HEK293 (cell line): Measurements from ENCODE around the gene E2F4.

Source experiments
- CTCF ChIP-seq: fragments of 450-650 bp; formaldehyde crosslinking; IDR thresholded peaks from 2 replicates; pipeline ENCODE4 v1.5.1; 2016; ENCODE audit warnings: missing biosample characterization, missing genetic modification characterization
- KLF7 ChIP-seq: fragments of 450-650 bp; formaldehyde crosslinking; IDR thresholded peaks from 2 replicates; pipeline ENCODE4 v1.5.1; 2016; ENCODE audit warnings: missing biosample characterization, missing genetic modification characterization, borderline replicate concordance
- ZNF169 ChIP-seq: fragments of 450-650 bp; formaldehyde crosslinking; IDR thresholded peaks from 2 replicates; pipeline ENCODE4 v1.5.1; 2016; ENCODE audit warnings: missing biosample characterization, missing genetic modification characterization
- ZNF24 ChIP-seq: fragments of 450-650 bp; formaldehyde crosslinking; IDR thresholded peaks from 2 replicates; pipeline ENCODE4 v1.5.1; 2016; ENCODE audit warnings: missing biosample characterization, missing genetic modification characterization
- ZNF280D ChIP-seq: fragments of 450-650 bp; formaldehyde crosslinking; IDR thresholded peaks from 2 replicates; pipeline ENCODE4 v1.5.1; 2016; ENCODE audit warnings: missing biosample characterization, missing genetic modification characterization
- ZNF510 ChIP-seq: fragments of 450-650 bp; formaldehyde crosslinking; IDR thresholded peaks from 2 replicates; pipeline ENCODE4 v1.5.1; 2018; ENCODE audit warnings: mild to moderate bottlenecking, missing genetic modification characterization, missing biosample characterization; ENCODE audit not compliant: insufficient replicate concordance
- ZNF518A ChIP-seq: fragments of 450-650 bp; formaldehyde crosslinking; conservative IDR thresholded peaks from 2 replicates; pipeline ENCODE4 v1.5.1; 2016; ENCODE audit warnings: low read depth, missing biosample characterization, missing genetic modification characterization
- ZNF580 ChIP-seq: fragments of 450-650 bp; formaldehyde crosslinking; IDR thresholded peaks from 2 replicates; pipeline ENCODE4 v1.5.1; 2016; ENCODE audit warnings: missing biosample characterization, missing genetic modification characterization
- ZNF629 ChIP-seq: fragments of 450-650 bp; formaldehyde crosslinking; IDR thresholded peaks from 2 replicates; pipeline ENCODE4 v1.5.1; 2017; ENCODE audit warnings: missing biosample characterization, missing genetic modification characterization
- ZSCAN5A ChIP-seq: fragments of 450-650 bp; formaldehyde crosslinking; IDR thresholded peaks from 2 replicates; pipeline ENCODE4 v1.5.1; 2016; ENCODE audit warnings: missing biosample characterization, missing genetic modification characterization

GRCh38 chr16:67170168-67170948 is 21.6 kb upstream of the E2F4 start, which contains the start of gene NOL3:
- TF ChIP-seq ZNF169 (tag by site-specific recombination) = no peak
- TF ChIP-seq ZNF510 = no peak
- TF ChIP-seq ZNF580 (tag by site-specific recombination) = no peak
- TF ChIP-seq KLF7 = no peak
- peak; percentile 43; the same call in 1 of the 2 replicates for TF ChIP-seq CTCF (tag by site-specific recombination)
- no peak for TF ChIP-seq ZNF518A
- no peak for TF ChIP-seq ZNF280D (tag by site-specific recombination)
- TF ChIP-seq ZNF629 (tag by site-specific recombination) = no peak
- no peak for TF ChIP-seq ZSCAN5A
- no peak for TF ChIP-seq ZNF24 (tag by site-specific recombination)
